ENCODE results near the gene LRP1B.
"Not testable (repeated sequence)": the region's sequence is repeated elsewhere in the genome, so short reads cannot be mapped to it uniquely, and the experiment has no call there.

The LRP1B gene

GRCh38 chr2:140496714-140497113, 1634.1 kb downstream of the LRP1B start:
- DNase-seq = no peak

GRCh38 chr2:140491876-140492275, 1638.9 kb downstream of the LRP1B start:
- no peak for DNase-seq

- no peak for DNase-seq
Observed at GRCh38 chr2:140489193-140489592, 1641.6 kb downstream of the LRP1B start.

GRCh38 chr2:140481136-140481535, 1649.7 kb downstream of the LRP1B start:
- no peak for DNase-seq

GRCh38 chr2:140473851-140474250, 1657.0 kb downstream of the LRP1B start:
- DNase-seq = no peak

- DNase-seq = no peak
Observed at GRCh38 chr2:140472676-140473075, 1658.1 kb downstream of the LRP1B start.

GRCh38 chr2:140465301-140465700, 1665.5 kb downstream of the LRP1B start:
- DNase-seq = no peak

GRCh38 chr2:140462990-140463389, 1667.8 kb downstream of the LRP1B start:
- no peak for DNase-seq

GRCh38 chr2:140457483-140457882, 1673.3 kb downstream of the LRP1B start:
- no peak for DNase-seq

- DNase-seq = no peak
Observed at GRCh38 chr2:140455315-140455714, 1675.5 kb downstream of the LRP1B start.

- no peak for DNase-seq
Observed at GRCh38 chr2:140454717-140455116, 1676.1 kb downstream of the LRP1B start.

GRCh38 chr2:140451324-140451723, 1679.5 kb downstream of the LRP1B start:
- no peak for DNase-seq

- DNase-seq = no peak
Observed at GRCh38 chr2:140442319-140442718, 1688.5 kb downstream of the LRP1B start.

- DNase-seq = no peak
Observed at GRCh38 chr2:140440815-140441214, 1690.0 kb downstream of the LRP1B start.

GRCh38 chr2:140436936-140437335, 1693.9 kb downstream of the LRP1B start:
- no peak for DNase-seq

GRCh38 chr2:140427033-140427432, 1703.8 kb downstream of the LRP1B start:
- DNase-seq = not testable (repeated sequence)

GRCh38 chr2:140424471-140424870, 1706.3 kb downstream of the LRP1B start:
- no peak for DNase-seq

- DNase-seq = peak; percentile 11
Observed at GRCh38 chr2:140422759-140423158, 1708.1 kb downstream of the LRP1B start.

- DNase-seq = no peak
Observed at GRCh38 chr2:140417504-140417903, 1713.3 kb downstream of the LRP1B start.

GRCh38 chr2:140416577-140416976, 1714.2 kb downstream of the LRP1B start:
- no peak for DNase-seq

- DNase-seq = not testable (repeated sequence)
Observed at GRCh38 chr2:140415035-140415434, 1715.8 kb downstream of the LRP1B start.

GRCh38 chr2:140410695-140411094, 1720.1 kb downstream of the LRP1B start:
- DNase-seq = no peak

GRCh38 chr2:140401056-140401455, 1729.8 kb downstream of the LRP1B start:
- no peak for DNase-seq

- no peak for DNase-seq
Observed at GRCh38 chr2:140392824-140393223, 1738.0 kb downstream of the LRP1B start.

- no peak for DNase-seq
Observed at GRCh38 chr2:140384946-140385345, 1745.9 kb downstream of the LRP1B start.

- no peak for DNase-seq
Observed at GRCh38 chr2:140383781-140384180, 1747.0 kb downstream of the LRP1B start.
